IPS-20b (cell line): ENCODE measurements around the gene DPY19L1.
"Not testable (repeated sequence)": the region's sequence is repeated elsewhere in the genome, so short reads cannot be mapped to it uniquely, and the experiment has no call there.

Experiments
- H3K27ac ChIP-seq: one replicate; pipeline ENCODE4 v1.5.1; 2013; ENCODE audit warnings: low read length
- H3K27me3 ChIP-seq: 2 replicates; pipeline ENCODE4 v1.6.1; 2013; ENCODE audit warnings: mild to moderate bottlenecking, low read length, inconsistent platforms; ENCODE audit not compliant: insufficient read depth
- H3K36me3 ChIP-seq: 2 replicates; pipeline ENCODE4 v1.6.1; 2013; ENCODE audit warnings: low read depth, mild to moderate bottlenecking, inconsistent platforms, low read length, moderate library complexity; ENCODE audit not compliant: insufficient read depth
- H3K4me1 ChIP-seq: 2 replicates; pipeline ENCODE4 v1.6.1; 2013; ENCODE audit warnings: mild to moderate bottlenecking, control low read depth, inconsistent platforms, low read length, moderate library complexity; ENCODE audit not compliant: insufficient read depth
- H3K4me3 ChIP-seq: 2 replicates; pipeline ENCODE4 v1.5.1; 2013; ENCODE audit warnings: mild to moderate bottlenecking, low read length, inconsistent platforms
- H3K9ac ChIP-seq: 2 replicates; pipeline ENCODE4 v1.6.1; 2013; ENCODE audit warnings: low read depth, mild to moderate bottlenecking, inconsistent platforms, low read length, moderate library complexity
- H3K9me3 ChIP-seq: 2 replicates; pipeline ENCODE4 v1.6.1; 2013; ENCODE audit warnings: mild to moderate bottlenecking, low read depth, low read length, inconsistent platforms; ENCODE audit not compliant: insufficient read depth

DPY19L1 gene

GRCh38 chr7:34979124-34979523 is 58.2 kb downstream of the DPY19L1 start:
- not testable (repeated sequence) for H3K4me1 ChIP-seq, H3K27me3 ChIP-seq, H3K36me3 ChIP-seq, H3K4me3 ChIP-seq, H3K9me3 ChIP-seq, H3K27ac ChIP-seq, H3K9ac ChIP-seq

- H3K4me1 ChIP-seq = no peaks in the 10 kb centered on the region
- no peak overlapping the region for H3K9ac ChIP-seq
- no peak overlapping the region for H3K27ac ChIP-seq
- H3K36me3 ChIP-seq = 0 out of 2 replicates have a peak, but pooled peaks cover 3% of the 10 kb centered on the region
- H3K4me3 ChIP-seq = no peak overlapping the region
- H3K27me3 ChIP-seq = no peaks in the 10 kb centered on the region
- H3K9me3 ChIP-seq = no peaks in the 10 kb centered on the region
These were observed 63.9 kb downstream of the DPY19L1 start for GRCh38 chr7:34973400-34973760.

- not testable (repeated sequence) for H3K4me3 ChIP-seq, H3K9me3 ChIP-seq, H3K27me3 ChIP-seq, H3K9ac ChIP-seq, H3K36me3 ChIP-seq, H3K27ac ChIP-seq, H3K4me1 ChIP-seq
These were observed 64.4 kb downstream of the DPY19L1 start for GRCh38 chr7:34972739-34973399.

GRCh38 chr7:34967818-34968217 is 69.5 kb downstream of the DPY19L1 start:
- not testable (repeated sequence) for H3K9ac ChIP-seq, H3K27ac ChIP-seq, H3K27me3 ChIP-seq, H3K4me3 ChIP-seq, H3K4me1 ChIP-seq, H3K36me3 ChIP-seq, H3K9me3 ChIP-seq

- not testable (repeated sequence) for H3K4me3 ChIP-seq, H3K4me1 ChIP-seq, H3K9me3 ChIP-seq
These were observed 70.8 kb downstream of the DPY19L1 start for GRCh38 chr7:34966504-34966903.

GRCh38 chr7:34958021-34958420 is 79.3 kb downstream of the DPY19L1 start:
- H3K4me1 ChIP-seq = no peaks in the 10 kb centered on the region
- no peaks in the 10 kb centered on the region; the same call in 1 of the 2 replicates for H3K36me3 ChIP-seq
- no peaks in the 10 kb centered on the region for H3K27me3 ChIP-seq
- H3K27ac ChIP-seq = no peak overlapping the region
- no peak overlapping the region for H3K4me3 ChIP-seq
- H3K9ac ChIP-seq = no peak overlapping the region
- H3K9me3 ChIP-seq = no peaks in the 10 kb centered on the region

More at GRCh38 chr7:34966504-34966903, 70.8 kb downstream of the DPY19L1 start:
- not testable (repeated sequence) for H3K27me3 ChIP-seq, H3K27ac ChIP-seq, H3K36me3 ChIP-seq, H3K9ac ChIP-seq

GRCh38 chr7:34952822-34953221 is 84.5 kb downstream of the DPY19L1 start:
- no peak overlapping the region for H3K4me3 ChIP-seq
- peaks cover 3% of the 10 kb centered on the region; the same call in 1 of the 2 replicates for H3K4me1 ChIP-seq
- H3K27ac ChIP-seq = no peak overlapping the region
- H3K9ac ChIP-seq = no peak overlapping the region
- H3K9me3 ChIP-seq = no peaks in the 10 kb centered on the region
- H3K36me3 ChIP-seq = no peaks in the 10 kb centered on the region; the same call in 1 of the 2 replicates
- H3K27me3 ChIP-seq = no peaks in the 10 kb centered on the region

GRCh38 chr7:34949361-34949760 is 87.9 kb downstream of the DPY19L1 start:
- peaks cover 3% of the 10 kb centered on the region; the same call in 1 of the 2 replicates for H3K4me1 ChIP-seq
- H3K36me3 ChIP-seq = no peaks in the 10 kb centered on the region; the same call in 1 of the 2 replicates
- H3K27me3 ChIP-seq = no peaks in the 10 kb centered on the region
- no peaks in the 10 kb centered on the region for H3K9me3 ChIP-seq
- H3K4me3 ChIP-seq = no peak overlapping the region
- no peak overlapping the region for H3K9ac ChIP-seq
- no peak overlapping the region for H3K27ac ChIP-seq

- not testable (repeated sequence) for H3K9me3 ChIP-seq, H3K9ac ChIP-seq
These were observed 89.9 kb downstream of the DPY19L1 start for GRCh38 chr7:34947427-34947826.

GRCh38 chr7:34946486-34946885 is 90.8 kb downstream of the DPY19L1 start:
- H3K36me3 ChIP-seq = no peaks in the 10 kb centered on the region
- H3K4me3 ChIP-seq = no peak overlapping the region
- H3K27me3 ChIP-seq = no peaks in the 10 kb centered on the region
- H3K9me3 ChIP-seq = no peaks in the 10 kb centered on the region
- H3K9ac ChIP-seq = no peak overlapping the region
- no peak overlapping the region for H3K27ac ChIP-seq
- H3K4me1 ChIP-seq = peaks cover 3% of the 10 kb centered on the region; the same call in 1 of the 2 replicates

More at GRCh38 chr7:34947427-34947826, 89.9 kb downstream of the DPY19L1 start:
- H3K4me1 ChIP-seq, H3K27me3 ChIP-seq, H3K4me3 ChIP-seq, H3K36me3 ChIP-seq, H3K27ac ChIP-seq: not testable (repeated sequence)

- not testable (repeated sequence) for H3K36me3 ChIP-seq, H3K9me3 ChIP-seq
These were observed 91.3 kb downstream of the DPY19L1 start for GRCh38 chr7:34945894-34946477.

GRCh38 chr7:34939175-34939574 is 98.1 kb downstream of the DPY19L1 start:
- H3K9me3 ChIP-seq = peaks cover 3% of the 10 kb centered on the region; the same call in 1 of the 2 replicates
- peaks cover 28% of the 10 kb centered on the region; the same call in 1 of the 2 replicates for H3K4me1 ChIP-seq
- H3K27me3 ChIP-seq = no peaks in the 10 kb centered on the region
- H3K36me3 ChIP-seq = peaks cover 8% of the 10 kb centered on the region; the same call in 1 of the 2 replicates
- no peak overlapping the region for H3K4me3 ChIP-seq
- H3K9ac ChIP-seq = no peak overlapping the region
- no peak overlapping the region for H3K27ac ChIP-seq

More at GRCh38 chr7:34945894-34946477, 91.3 kb downstream of the DPY19L1 start:
- H3K4me1 ChIP-seq, H3K4me3 ChIP-seq, H3K27ac ChIP-seq, H3K9ac ChIP-seq, H3K27me3 ChIP-seq: not testable (repeated sequence)
